ENCODE results near the gene BBLN.
A peak's percentile ranks its signal among the peaks of the same experiment; 100 is the strongest.

BBLN gene

DNA sequence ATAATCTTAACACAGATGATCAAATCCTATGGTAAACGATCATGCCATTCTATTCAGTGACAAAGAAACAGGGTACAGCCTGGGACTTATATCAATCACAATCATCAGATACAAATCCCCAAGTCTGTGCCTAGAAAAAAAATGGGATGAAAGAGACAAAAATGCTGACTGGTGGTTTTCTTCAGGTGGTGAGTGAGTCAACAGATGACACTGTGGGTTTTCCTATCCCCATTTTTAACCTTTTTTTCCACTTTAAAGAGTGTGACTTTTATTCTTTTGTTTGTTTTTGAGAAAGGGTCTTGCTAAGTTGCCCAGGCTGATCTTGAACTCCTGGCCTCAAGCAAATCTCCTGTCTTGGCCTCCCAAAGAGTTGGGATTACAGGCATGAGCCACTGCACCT lies 28.1 kb downstream of the BBLN start:
- no peak for DNase-seq

DNA sequence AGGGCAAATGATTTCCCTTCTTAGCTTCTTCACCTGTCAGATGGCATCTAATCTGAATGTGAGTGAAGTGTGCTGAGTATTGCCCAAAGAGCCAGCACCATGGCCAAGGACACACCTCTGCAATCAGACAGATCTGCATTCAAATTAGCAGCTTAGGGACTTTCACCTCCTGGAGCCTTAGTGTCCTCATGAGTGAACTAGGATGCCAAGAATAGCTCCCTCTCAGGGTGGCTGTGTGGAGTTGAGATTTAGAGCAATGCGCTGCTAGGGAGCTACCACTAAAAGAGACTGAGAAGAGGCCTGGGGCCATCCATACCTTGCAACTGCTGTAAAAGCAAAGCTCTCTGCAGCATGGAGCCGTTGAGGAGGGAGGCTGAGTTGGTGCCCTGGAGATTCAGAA lies 29.9 kb downstream of the BBLN start:
- no peak for DNase-seq

DNA sequence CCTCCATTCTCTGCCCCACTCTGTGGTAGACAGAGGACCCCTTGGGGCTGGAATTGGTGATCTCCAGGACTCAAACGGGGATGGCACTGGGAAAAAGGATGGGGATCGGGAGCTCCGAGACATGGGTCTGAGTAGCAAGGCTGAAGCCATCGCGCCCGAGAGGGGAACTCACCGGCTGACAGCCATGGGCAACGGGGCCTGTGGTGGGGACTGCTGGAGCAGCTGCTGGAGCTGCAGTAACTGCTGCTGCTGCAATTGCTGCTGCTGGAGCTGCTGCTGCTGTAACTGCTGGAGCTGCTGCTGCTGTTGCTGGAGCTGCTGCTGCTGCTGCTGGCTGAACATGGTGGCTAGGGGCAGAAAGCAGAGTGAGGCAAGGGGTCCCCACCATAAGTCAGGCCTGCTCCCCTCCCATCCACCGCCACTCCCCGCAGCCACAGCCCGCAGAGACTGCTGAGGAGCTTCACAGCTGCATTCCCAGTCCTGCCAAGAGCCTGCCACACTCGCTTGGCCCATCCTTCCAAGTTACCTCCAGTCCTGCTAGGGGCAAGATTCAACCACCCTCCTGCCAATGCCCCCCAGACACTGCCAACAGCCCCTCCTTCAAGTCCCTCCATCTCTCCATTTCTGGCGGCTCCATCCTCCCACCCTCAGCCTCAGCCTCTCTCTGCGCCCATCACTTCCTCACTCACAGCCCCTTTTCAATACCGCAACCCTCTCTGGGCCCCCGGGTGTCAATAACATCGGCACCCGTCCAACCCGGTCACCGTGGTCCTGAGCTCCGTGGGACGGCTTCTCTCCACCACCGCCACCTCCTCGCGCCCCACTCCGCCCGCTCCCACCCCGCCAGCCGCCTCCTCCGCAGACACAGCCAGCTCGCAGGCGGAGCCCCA lies 30.7 kb downstream of the BBLN start:
- peak in 14 of 58 donors; percentile 27 to 70 (median 50) for DNase-seq

DNA sequence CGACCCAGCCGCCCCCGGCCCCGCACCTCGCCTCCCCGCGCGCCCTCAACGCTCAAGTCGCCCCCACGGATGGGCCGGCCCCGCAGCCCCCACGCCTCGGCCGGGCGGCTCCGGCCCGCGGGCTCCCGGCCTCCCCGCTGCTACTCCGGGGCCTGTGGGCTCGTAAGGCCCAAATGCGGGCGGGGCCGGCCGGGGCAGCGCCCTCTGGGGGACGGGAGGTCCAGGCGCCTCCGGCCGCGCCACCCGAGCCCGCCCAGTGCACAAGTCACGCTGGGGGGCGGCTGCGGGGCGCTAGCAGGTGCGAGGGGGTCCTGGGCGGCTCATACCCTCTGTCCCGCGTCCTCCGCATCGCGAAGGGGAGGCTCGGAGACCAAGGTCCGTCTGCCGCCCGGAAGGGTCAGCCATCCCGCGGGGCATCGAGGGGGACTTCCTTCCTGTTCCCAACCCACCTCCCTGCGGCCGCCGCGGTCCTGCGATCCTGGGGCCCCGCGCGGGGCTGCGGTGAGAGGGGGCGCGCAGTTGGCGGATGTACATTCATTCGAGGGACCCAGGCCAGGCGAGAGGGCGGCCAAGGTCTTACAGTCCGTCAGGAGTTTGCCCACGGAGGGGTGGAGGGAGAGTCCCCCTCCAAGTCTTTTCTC lies 31.5 kb downstream of the BBLN start, which contains the start of gene CIZ1:
TSS of gene CIZ1 (minus strand) at position 167 of the 641 bp plus-strand sequence. CDS start 715 bp downstream, outside the sequence.
- peak in 50 of 58 donors; percentile 25 to 78 (median 58) for DNase-seq

DNA sequence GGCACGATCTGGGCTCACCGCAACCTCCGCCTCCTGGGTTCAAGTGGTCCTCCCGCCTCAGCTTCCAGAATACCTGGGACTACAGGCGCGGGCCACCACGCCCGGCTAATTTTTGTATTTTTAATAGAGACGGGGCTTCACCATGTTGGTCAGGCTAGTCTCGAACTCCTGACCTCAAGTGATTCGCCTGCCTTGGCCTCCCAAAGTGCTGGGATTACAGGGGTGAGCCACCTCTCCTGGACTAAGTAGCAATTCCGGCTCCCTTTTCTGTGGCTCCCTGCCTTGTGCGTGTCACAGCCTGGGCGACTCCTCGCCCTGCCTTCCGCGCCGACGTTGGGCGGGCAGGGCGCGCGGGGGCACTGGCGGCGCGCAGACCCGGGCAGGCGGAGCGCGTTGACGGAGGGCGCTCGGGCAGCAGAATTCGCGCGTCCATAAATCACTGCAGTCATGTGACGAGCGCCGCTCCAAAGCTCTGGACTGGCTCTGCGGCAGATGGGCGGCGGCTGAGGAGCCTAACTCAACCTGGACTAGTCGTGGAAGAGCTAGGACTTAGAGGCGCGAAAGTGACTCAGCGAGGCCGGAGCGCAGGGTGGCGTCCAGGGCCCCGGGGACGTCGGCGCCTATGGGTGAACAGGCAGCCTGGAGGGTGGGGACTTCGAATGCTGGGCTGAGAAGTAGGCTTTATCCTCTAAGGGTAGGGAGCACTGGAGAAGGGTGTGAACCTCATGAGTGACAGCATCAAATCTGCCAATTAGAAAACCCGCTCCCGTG lies 32.7 kb downstream of the BBLN start:
- DNase-seq: peak in 48 of 58 donors; percentile 23 to 86 (median 59)

DNA sequence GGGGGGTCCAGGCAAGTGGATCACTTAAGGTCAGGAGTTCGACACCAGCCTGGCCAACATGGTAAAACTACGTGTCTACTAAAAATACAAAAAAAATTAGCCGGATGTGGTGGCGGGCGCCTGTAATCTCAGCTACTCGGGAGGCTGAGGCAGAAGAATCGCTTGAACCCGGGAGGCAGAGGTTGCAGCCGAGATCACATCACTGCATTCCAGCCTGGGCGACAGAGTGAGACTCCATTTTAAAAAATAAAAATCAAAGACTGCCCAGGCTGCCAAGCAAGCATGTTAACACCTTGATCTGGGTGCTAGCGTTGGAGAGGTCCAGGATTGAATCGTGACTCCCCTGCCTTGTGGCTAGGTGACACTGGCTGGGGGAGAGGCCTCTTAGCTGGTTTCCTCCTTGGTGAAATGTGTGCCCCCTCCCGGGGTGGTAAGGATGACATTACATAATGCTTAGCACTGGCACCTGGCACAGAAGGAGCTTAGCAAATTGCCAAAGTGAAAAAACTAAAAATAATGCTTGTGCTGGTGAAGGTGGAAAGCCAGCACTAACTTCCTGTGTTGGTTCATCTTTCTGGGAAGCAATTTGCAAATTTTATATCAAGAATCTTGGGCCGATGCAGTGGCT lies 33.5 kb downstream of the BBLN start:
- DNase-seq: peak in 7 of 58 donors; percentile 15 to 38 (median 23)

DNA sequence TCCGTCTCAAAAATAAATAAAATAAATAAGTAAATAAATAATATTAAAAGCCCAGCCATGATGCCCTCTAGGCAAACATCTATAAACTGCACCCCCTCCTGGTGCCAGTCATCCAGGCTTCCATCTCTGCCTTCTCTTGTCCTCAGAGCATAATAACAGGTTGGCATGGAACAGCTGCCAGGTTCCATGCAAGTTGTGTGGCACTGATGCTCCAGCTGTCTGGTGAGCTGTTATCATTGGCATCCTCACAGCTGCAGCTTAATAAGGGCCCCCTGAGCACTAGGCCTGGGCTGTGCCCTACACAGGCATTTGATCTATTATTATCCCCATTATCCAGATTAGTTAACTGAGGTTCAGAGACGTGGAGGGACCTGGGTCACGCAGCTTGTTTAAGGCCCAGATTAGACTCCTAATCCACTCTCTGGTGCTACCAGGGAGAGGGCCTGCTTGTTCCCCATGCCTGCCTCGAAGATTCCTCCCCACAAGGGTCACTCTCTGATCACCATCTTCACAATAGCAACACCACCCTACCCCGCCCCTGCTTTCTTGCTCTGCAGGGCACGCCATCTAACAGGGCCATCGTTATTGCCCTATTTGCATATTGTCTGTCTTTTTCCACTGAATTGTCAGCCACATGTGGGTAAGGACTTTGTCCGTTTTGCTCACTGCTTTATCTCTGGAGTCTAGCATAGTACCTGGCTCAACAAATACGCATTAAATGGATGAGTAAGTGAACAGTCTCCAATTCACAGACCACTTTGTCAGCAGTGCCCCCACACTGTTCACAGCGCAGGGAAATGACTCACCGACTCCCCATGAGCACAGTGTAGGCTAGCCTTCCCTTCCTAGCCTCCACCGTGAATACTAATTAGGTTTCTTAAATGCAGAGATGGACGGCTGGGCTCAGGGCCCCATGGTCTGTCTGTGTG lies 41.6 kb downstream of the BBLN start:
- DNase-seq: peak in 12 of 58 donors; percentile 11 to 60 (median 26)

DNA sequence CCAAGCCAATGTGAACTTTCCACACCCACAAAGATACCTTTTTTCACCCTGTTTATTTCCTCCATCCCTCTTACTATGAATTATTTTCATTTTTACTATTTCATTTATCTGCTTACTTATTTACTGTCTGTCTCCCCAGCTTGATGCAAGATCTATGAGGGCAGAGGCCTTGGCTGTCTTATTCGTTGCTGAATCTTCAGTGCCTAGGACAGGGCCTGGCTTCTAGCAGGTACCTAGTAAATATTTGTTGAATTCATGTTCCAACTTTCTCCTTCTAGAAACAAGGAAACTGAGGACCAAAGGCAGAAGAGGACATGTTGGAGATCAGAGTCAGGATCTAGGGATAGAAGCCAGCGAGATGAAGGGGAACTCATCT lies 42.6 kb downstream of the BBLN start:
- DNase-seq: no peak

DNA sequence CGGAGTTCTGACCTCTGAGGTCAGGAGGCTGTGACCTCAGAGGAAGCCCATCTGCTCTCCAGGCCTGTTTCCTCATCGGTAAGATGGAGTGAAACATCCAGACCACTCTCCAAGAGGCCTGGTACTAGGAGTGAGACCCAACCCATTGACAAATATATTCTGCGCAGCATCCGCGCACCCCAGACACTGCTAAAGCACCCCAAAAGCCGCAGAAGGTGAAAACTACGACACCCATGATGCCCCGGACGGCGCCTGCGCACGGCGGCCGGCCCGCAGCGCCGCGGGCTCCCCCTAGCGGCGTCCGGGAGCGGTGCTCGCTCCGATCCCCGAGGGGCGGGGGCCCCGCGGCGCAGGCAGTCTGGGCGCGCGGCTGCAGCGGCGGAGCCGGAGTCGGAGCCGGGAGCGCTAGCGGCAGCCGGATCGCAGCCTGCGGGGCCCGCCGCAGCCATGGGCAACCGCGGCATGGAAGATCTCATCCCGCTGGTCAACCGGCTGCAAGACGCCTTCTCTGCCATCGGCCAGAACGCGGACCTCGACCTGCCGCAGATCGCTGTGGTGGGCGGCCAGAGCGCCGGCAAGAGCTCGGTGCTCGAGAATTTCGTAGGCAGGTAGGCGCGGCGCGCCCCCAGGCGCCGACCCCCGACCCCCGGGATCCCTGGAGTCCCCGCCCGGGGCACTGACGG lies 43.1 kb downstream of the BBLN start, which contains the start of gene DNM1:
TSS of gene DNM1 (plus strand) at position 356 of the 683 bp plus-strand sequence. CDS start at position 448, 92 bp downstream.
- DNase-seq: peak in 45 of 58 donors; percentile 19 to 75 (median 41)

DNA sequence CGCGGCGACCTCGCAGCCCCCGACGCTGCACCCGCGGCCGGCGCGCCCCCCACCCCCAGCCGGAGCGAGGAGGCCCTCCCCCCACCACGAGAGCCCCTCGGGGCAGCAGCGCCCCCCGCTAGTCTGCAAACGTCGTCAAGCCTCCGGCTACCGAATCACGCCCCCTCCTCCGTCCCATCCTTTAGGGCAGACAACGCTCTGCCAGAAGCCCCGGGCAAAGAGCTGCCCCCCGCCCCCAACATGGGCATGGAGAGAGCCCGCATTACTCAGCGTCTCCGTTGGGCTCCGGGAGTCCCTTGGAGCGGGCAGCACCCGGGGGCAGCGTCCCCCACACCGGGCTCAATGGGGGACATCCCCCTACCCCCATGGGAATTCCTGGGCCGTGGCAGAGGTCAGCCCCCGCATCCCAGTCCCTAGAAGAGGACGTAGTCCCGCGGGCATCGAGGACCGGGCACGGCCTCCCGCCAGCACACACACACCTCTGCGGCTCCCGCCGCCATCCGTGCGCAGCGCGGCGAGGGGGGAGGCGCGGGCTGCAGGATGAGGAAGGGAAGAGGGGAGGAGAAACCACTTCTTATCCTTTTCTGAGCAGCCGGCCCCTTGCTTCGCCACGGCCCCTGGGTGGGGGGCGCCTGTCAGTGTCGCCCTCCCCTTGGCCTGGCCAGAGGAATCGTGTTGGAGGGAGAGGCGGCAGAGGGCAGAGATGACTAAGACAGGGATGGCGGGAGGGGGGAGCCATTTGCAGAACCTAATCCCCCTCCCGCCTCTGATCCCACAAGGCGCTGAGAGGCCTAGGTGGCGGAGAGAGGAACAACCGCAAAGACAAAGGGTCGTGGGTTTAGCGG lies 43.9 kb downstream of the BBLN start:
- peak in 10 of 58 donors; percentile 11 to 69 (median 36) for DNase-seq

DNA sequence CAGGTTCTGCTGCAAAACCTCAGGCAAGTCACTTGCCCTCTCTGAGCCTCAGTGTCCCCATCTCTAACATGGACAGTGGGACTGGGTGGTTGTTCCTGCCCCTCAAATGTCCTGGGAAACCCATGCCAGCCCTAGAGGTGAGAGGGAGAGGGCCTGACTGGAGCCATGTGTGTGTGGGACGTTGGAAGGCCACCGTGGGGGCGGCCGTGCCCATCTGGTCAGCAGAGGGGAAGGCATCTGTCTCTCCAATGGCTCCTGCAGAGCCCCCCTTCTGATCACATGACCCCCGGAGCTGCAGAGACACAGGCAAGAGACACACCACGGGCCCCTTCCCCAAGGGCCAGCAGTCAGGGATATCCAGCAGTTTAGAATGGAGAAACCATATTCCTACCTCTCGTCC lies 44.8 kb downstream of the BBLN start:
- no peak for DNase-seq

DNA sequence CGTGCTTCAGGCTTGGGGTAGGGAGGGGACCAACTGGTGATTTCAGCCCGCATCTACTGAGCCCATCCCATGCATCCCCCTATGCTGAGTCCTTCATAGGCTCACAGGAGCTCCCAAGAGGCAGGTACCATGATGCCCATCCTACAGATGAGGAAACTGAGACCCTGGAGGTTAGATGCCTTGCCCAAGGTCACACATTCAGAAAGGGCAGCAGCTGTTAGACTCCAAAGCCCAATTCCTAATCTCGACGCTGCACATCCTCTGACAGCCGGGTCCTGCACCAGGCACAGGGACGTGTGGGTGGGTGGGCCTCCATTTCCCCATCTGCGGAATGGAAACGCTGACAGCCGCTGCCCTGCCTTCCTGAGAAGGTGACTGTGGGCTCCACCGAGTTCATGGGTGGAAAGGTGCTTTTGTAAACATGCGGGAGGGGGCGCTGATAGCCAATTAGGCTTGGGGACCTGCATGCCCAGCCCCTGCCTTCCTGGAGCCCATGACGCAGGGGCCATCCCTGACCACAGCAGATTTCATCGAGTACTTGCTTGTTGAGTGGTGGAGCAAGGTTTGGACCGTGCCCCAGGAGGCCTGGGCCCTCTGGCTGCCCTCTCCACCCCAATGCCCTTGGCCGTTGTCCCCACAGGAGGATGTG lies 45.4 kb downstream of the BBLN start:
- no peak for DNase-seq

DNA sequence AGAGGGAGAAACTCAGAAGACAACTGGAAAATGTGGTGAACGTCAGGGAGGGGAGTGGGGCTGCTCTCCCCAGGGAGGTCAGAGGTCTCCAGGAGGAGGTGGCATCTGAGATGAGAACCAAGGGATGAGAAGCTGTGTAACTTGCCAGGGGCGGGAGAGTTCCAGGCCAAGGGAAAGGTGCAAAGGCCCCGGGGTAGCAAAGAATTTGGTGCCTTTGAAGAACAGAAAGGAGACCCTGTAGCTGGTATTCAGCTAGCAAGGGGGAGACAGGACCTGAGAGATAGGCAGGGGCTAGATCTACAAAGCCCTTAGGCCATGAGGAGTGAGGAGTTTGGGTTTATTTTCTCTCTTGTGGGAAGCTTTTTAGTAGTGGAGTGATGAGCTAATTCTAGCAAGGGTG lies 46.4 kb downstream of the BBLN start:
- DNase-seq: no peak

DNA sequence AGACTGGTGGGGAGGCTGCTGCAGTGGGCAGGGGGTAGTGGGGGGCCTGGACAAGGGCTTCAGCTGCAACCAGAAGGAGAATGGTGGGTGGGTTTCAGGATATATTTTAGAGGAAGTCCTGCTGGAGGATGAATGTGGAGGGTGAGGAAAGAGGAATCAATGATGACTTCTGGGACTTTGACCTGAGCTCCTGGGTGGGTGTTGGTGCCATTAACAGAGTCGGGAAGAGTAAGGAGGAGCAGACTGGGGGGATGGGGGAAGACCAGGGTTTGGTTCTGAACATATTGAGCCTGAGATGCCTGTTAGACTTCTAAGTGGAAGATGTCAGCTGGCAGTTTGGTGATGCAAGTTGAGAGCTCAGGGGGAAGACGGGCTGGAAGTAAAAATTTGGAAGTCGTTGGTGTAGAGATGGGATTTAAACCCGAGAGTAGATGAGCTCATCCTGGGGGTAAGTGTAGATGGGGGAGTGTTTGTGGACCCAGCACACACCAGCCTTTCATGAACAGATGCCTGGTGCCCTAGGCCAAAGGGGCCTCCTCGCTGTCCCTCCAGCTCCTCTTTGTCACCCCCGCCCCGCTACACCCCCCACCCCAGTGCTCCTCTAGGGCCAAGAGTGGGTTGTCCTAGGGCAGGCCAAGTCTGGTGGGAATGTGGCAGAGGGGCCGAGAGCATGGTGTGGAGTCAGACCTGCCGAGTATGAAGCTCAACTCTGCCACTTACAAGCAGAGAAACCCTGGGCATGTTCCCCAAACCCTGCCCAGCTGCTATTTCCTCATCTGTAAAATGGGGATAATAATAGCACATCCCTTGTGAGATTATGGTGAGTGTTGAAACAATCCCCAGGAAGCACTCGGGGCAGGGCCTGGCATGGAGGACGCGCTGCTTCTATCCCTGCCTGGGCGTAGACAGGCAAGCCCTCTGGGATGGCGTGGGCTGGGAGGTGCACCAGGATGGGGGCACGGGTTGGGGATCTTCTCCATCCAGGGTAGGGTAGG lies 47.1 kb downstream of the BBLN start:
- DNase-seq: no peak

DNA sequence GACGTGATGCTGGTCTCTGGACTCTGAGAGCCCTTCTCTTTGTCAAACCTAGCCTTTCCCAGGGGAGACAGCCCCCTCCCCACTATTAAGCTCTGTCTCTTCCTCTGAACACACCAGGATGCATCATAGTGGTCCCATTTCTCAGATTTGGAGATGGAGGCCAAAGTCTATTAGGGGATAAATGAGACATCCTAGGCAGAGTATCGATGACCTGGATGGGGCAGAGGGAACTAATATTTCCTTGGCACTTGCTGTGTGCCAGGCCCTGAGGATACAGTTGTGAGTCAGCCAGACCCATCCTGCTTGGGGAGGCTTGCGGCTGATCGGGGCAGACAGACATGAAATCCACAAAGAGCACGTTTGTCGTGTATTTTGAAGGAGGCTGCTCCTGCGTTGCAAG lies 48.3 kb downstream of the BBLN start:
- no peak for DNase-seq

DNA sequence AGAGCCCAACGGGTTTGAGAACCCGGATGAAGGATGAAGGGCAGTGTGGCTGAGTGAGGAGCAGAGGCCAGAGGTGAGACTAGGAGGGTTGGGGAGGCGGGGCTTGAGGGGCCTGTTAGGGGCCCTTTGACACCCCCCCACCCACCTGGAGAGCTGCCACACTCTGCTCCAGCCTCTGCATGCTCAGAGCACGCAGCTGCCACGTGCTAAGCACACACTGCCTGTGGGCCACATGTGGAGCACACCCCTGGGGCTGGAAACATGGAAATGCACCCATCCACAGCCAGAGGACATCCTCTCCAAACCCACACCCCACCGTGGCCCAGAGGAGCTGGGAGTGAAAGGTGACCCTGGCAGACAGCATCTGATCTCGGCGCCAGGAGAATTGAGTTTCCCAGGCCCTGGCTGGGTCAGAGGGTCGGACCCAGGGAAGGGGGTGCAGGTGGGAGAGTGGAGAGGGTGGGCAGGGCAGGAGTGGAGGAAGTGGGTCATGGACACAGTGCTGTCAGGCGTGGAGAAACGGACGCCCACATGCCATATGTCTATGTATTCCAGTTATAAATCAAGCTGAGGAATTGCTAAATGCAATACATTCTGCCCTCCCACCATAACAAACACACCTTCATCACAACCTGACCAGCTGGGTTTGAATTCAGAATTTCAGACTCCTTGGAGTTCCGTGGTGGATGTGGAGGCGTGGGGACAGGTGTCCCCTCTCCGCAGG lies 49.0 kb downstream of the BBLN start:
- DNase-seq: no peak
